ENCODE results near the gene RNF125. TPM values are rescaled to one million over a fixed set of nuclear protein-coding genes. Genes with fewer than 3 reads are reported as not detected.

RNF125 gene
- total and polyA plus RNA-seq, 4 donors = 1.6 to 5.7 (median 3.6) TPM

DNA sequence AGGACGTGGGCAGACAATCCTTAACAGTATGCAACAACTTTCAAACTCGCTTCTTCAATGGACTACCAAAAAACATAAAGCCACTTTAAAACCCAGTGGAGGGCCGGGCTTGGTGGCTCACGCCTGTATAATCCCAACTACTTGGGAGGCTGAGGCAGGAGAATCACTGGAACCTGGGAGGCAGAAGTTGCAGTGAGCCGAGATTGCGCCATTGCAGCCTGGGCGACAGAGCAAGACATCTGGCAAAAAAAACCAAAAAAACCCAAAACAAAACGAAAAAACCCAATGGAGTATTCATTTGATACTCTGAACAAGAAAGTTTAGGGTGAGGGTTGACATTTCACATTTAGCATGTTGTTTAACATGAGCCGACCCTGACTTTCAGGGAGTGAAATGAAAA is 14.0 kb downstream of the RNF125 start:
- WGBS = 93% methylated on average over 9 of the region's 9 CpGs
- Histone ChIP-seq H3K4me1 (ENCODE audit: control insufficient read depth in 4 of 4, insufficient read depth in 4 of 4, low read length in 3 of 4) (no peaks in the 10 kb centered on the region), H3K27ac (ENCODE audit: low read depth in 1 of 2, low read length in 2 of 2) (no peak overlapping the region), H3K9me3 (ENCODE audit: control insufficient read depth in 4 of 4, low read length in 3 of 4) (no peaks in the 10 kb centered on the region), H3K4me3 (ENCODE audit: low read depth in 1 of 3, low read length in 3 of 3) (no peak overlapping the region), H3K9ac (ENCODE audit: low read depth in 1 of 2, low read length in 2 of 2) (no peak overlapping the region), H3K27me3 (ENCODE audit: control insufficient read depth in 4 of 4, insufficient read depth in 4 of 4, low read length in 3 of 4) (no peaks in the 10 kb centered on the region), H3K36me3 (ENCODE audit: control insufficient read depth in 4 of 4, insufficient read depth in 3 of 4, low read depth in 1 of 4, low read length in 3 of 4) (peaks cover 0 to 7% (median 2%) of the 10 kb centered on the region in 4 donors)
- no peak for DNase-seq (ENCODE audit: low spot score)
- TF ChIP-seq FOXA2 (IDR thresholded peaks at IDR 0.05) = no peak
- no peak for TF ChIP-seq YY1 (IDR thresholded peaks at IDR 0.05)
- TF ChIP-seq SP1 (IDR thresholded peaks at IDR 0.05) = no peak
- TF ChIP-seq, protein P1, sequence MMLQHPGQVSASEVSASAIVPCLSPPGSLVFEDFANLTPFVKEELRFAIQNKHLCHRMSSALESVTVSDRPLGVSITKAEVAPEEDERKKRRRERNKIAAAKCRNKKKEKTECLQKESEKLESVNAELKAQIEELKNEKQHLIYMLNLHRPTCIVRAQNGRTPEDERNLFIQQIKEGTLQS (IDR thresholded peaks at IDR 0.05) = no peak
- TF ChIP-seq FOXA1 (IDR thresholded peaks at IDR 0.05) = no peak
- TF ChIP-seq, protein P2, sequence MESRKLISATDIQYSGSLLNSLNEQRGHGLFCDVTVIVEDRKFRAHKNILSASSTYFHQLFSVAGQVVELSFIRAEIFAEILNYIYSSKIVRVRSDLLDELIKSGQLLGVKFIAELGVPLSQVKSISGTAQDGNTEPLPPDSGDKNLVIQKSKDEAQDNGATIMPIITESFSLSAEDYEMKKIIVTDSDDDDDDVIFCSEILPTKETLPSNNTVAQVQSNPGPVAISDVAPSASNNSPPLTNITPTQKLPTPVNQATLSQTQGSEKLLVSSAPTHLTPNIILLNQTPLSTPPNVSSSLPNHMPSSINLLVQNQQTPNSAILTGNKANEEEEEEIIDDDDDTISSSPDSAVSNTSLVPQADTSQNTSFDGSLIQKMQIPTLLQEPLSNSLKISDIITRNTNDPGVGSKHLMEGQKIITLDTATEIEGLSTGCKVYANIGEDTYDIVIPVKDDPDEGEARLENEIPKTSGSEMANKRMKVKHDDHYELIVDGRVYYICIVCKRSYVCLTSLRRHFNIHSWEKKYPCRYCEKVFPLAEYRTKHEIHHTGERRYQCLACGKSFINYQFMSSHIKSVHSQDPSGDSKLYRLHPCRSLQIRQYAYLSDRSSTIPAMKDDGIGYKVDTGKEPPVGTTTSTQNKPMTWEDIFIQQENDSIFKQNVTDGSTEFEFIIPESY (IDR thresholded peaks at IDR 0.05) = no peak
- no peak for TF ChIP-seq JUND (IDR thresholded peaks at IDR 0.05)
- TF ChIP-seq HNF4G (IDR thresholded peaks at IDR 0.05) = no peak
- TF ChIP-seq GABPA (IDR thresholded peaks at IDR 0.05 in 1 of 2, conservative IDR thresholded peaks at IDR 0.05 in 1 of 2) = no peak

DNA sequence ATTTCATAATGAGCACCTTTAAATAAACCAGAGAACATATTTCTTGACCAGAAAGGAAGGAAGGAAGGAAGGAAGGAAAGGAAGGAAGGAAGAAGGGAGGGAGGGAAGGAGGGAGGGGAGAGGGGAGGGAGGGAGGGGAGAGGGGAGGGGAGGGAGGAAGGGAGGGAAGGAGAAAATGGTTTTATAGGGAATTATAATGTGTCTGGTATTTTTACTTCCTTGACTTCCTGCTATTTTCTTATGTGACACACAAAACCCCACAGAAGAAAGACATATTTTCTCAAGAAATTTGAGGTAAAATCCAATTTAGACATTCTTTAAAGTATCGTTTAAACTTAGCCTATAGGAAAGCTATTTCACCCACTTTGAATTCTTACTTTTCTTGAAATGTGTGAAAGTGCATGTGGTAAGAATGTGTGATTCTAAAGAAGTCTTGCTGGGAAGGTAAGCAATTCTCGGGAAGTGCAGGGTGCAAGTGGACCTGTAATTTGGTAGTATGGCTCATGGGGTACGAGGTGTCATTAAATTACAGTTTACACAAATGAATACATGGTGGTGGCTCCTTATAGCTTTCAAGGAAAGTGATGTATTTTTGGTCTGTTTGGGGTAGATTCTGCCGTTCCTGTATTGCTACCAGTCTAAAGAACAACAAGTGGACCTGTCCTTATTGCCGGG is 18.0 kb downstream of the RNF125 start:
- Histone ChIP-seq H3K9me3 (ENCODE audit: control insufficient read depth in 4 of 4, low read length in 3 of 4) (no peaks in the 10 kb centered on the region), H3K27ac (ENCODE audit: low read depth in 1 of 2, low read length in 2 of 2) (no peak overlapping the region), H3K9ac (ENCODE audit: low read depth in 1 of 2, low read length in 2 of 2) (no peak overlapping the region), H3K27me3 (ENCODE audit: control insufficient read depth in 4 of 4, insufficient read depth in 4 of 4, low read length in 3 of 4) (no peaks in the 10 kb centered on the region), H3K4me1 (ENCODE audit: control insufficient read depth in 4 of 4, insufficient read depth in 4 of 4, low read length in 3 of 4) (peaks cover 0 to 1% (median 0%) of the 10 kb centered on the region in 4 donors), H3K4me3 (ENCODE audit: low read depth in 1 of 3, low read length in 3 of 3) (no peak overlapping the region), H3K36me3 (ENCODE audit: control insufficient read depth in 4 of 4, insufficient read depth in 3 of 4, low read depth in 1 of 4, low read length in 3 of 4) (peaks cover 2 to 8% (median 4%) of the 10 kb centered on the region in 4 donors)
- WGBS = 92% methylated on average over 5 of the region's 5 CpGs
- no peak for TF ChIP-seq HNF4G (IDR thresholded peaks at IDR 0.05)
- TF ChIP-seq, protein P3, sequence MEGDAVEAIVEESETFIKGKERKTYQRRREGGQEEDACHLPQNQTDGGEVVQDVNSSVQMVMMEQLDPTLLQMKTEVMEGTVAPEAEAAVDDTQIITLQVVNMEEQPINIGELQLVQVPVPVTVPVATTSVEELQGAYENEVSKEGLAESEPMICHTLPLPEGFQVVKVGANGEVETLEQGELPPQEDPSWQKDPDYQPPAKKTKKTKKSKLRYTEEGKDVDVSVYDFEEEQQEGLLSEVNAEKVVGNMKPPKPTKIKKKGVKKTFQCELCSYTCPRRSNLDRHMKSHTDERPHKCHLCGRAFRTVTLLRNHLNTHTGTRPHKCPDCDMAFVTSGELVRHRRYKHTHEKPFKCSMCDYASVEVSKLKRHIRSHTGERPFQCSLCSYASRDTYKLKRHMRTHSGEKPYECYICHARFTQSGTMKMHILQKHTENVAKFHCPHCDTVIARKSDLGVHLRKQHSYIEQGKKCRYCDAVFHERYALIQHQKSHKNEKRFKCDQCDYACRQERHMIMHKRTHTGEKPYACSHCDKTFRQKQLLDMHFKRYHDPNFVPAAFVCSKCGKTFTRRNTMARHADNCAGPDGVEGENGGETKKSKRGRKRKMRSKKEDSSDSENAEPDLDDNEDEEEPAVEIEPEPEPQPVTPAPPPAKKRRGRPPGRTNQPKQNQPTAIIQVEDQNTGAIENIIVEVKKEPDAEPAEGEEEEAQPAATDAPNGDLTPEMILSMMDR (IDR thresholded peaks at IDR 0.05; ENCODE audit: low read depth, low read length, missing input control) = no peak
- DNase-seq (ENCODE audit: low spot score) = no peak

DNA sequence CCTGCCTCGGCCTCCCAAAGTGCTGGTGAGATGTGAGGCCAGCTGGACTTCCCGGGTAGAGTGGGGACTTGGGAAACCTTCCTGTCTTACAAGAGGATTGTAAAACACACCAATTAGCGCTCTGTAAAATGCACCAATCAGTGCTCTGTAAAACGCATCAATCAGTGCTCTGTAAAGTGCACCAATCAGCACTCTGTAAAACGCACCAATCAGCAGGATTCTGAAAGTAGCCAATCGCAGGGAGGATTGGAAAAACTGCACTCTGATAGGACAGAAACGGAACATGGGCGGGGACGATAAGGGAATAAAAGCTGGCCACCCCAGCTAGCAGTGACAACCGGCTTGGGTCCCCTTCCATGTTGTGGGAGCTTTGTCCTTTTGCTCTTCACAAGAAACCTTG is 19.0 kb downstream of the RNF125 start:
- H3K4me1 ChIP-seq (ENCODE audit: control insufficient read depth in 4 of 4, insufficient read depth in 4 of 4, low read length in 3 of 4) = peaks cover 0 to 1% (median 0%) of the 10 kb centered on the region in 4 donors
- no peak for DNase-seq (ENCODE audit: low spot score)
- H3K4me3 ChIP-seq (ENCODE audit: low read depth in 1 of 3, low read length in 3 of 3) = no peak overlapping the region
- WGBS = 97% methylated on average over 10 of the region's 10 CpGs
- no peaks in the 10 kb centered on the region for H3K27me3 ChIP-seq (ENCODE audit: control insufficient read depth in 4 of 4, insufficient read depth in 4 of 4, low read length in 3 of 4)
- H3K9ac ChIP-seq (ENCODE audit: low read depth in 1 of 2, low read length in 2 of 2) = no peak overlapping the region
- no peak overlapping the region for H3K27ac ChIP-seq (ENCODE audit: low read depth in 1 of 2, low read length in 2 of 2)
- no peaks in the 10 kb centered on the region for H3K9me3 ChIP-seq (ENCODE audit: control insufficient read depth in 4 of 4, low read length in 3 of 4)
- H3K36me3 ChIP-seq (ENCODE audit: control insufficient read depth in 4 of 4, insufficient read depth in 3 of 4, low read depth in 1 of 4, low read length in 3 of 4) = peaks cover 2 to 8% (median 5%) of the 10 kb centered on the region in 4 donors
- TF ChIP-seq, protein P2 (IDR thresholded peaks at IDR 0.05) = no peak
- TF ChIP-seq SP1 (IDR thresholded peaks at IDR 0.05) (no peak), RAD21 (IDR thresholded peaks at IDR 0.05) (no peak), YY1 (IDR thresholded peaks at IDR 0.05) (no peak), NR2F2 (IDR thresholded peaks at IDR 0.05) (no peak), RXRA (IDR thresholded peaks at IDR 0.05) (no peak), HNF4G (IDR thresholded peaks at IDR 0.05) (no peak), TAF1 (conservative IDR thresholded peaks at IDR 0.05) (no peak), HNF4A (conservative IDR thresholded peaks at IDR 0.05) (no peak), FOXA2 (IDR thresholded peaks at IDR 0.05) (no peak), FOXA1 (IDR thresholded peaks at IDR 0.05) (no peak)
- TF ChIP-seq, protein P4, sequence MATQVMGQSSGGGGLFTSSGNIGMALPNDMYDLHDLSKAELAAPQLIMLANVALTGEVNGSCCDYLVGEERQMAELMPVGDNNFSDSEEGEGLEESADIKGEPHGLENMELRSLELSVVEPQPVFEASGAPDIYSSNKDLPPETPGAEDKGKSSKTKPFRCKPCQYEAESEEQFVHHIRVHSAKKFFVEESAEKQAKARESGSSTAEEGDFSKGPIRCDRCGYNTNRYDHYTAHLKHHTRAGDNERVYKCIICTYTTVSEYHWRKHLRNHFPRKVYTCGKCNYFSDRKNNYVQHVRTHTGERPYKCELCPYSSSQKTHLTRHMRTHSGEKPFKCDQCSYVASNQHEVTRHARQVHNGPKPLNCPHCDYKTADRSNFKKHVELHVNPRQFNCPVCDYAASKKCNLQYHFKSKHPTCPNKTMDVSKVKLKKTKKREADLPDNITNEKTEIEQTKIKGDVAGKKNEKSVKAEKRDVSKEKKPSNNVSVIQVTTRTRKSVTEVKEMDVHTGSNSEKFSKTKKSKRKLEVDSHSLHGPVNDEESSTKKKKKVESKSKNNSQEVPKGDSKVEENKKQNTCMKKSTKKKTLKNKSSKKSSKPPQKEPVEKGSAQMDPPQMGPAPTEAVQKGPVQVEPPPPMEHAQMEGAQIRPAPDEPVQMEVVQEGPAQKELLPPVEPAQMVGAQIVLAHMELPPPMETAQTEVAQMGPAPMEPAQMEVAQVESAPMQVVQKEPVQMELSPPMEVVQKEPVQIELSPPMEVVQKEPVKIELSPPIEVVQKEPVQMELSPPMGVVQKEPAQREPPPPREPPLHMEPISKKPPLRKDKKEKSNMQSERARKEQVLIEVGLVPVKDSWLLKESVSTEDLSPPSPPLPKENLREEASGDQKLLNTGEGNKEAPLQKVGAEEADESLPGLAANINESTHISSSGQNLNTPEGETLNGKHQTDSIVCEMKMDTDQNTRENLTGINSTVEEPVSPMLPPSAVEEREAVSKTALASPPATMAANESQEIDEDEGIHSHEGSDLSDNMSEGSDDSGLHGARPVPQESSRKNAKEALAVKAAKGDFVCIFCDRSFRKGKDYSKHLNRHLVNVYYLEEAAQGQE (IDR thresholded peaks at IDR 0.05) = no peak
- TF ChIP-seq, protein P1 (IDR thresholded peaks at IDR 0.05) = no peak
- TF ChIP-seq, protein P5, sequence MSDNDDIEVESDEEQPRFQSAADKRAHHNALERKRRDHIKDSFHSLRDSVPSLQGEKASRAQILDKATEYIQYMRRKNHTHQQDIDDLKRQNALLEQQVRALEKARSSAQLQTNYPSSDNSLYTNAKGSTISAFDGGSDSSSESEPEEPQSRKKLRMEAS (IDR thresholded peaks at IDR 0.05) = no peak
